Gastrocnemius medialis (tissue), 4 donors: ENCODE data around the gene DYNC2H1.

Experiments
- CTCF ChIP-seq, 5 experiments: fragments of 450-650 bp in 3 of 5; fragments of 200-600 bp in 2 of 5; sonication (generic) in 2 of 5; IDR thresholded peaks in 4 of 5; conservative IDR thresholded peaks in 1 of 5; 1 replicate in 4 of 5; 2 replicates in 1 of 5; pipeline ENCODE4 v1.5.1; 2016 to 2019; ENCODE audit warnings: antibody characterized with exemption in 5 of 5, mild to moderate bottlenecking in 3 of 5, moderate library complexity in 3 of 5
- POLR2A ChIP-seq, 2 donors: fragments of 450-650 bp; IDR thresholded peaks; one replicate each; pipeline ENCODE4 v1.6.1; 2017; ENCODE audit warnings: antibody characterized with exemption in 2 of 2, mild to moderate bottlenecking in 2 of 2, moderate library complexity in 2 of 2

GRCh38 chr11:103215812-103216211 is 106.6 kb downstream of the DYNC2H1 start:
- no peak for TF ChIP-seq CTCF (IDR thresholded peaks at IDR 0.05 in 4 of 5, conservative IDR thresholded peaks at IDR 0.05 in 1 of 5)
- TF ChIP-seq POLR2A (IDR thresholded peaks at IDR 0.05) = no peak
